Rectal smooth muscle tissue (tissue), 1 donor: ENCODE results near the gene GMIP.
A peak's percentile ranks its signal among the peaks of the same experiment; 100 is the strongest.
"Not testable (repeated sequence)": the region's sequence is repeated elsewhere in the genome, so short reads cannot be mapped to it uniquely, and the experiment has no call there.

Source experiments
- H3K27ac ChIP-seq: one replicate; pipeline ENCODE4 v1.7.0; 2013; ENCODE audit warnings: low read depth, low read length, inconsistent platforms
- H3K27me3 ChIP-seq: one replicate; pipeline ENCODE4 v1.7.0; 2013; ENCODE audit warnings: low read length; ENCODE audit not compliant: control insufficient read depth, insufficient read depth
- H3K36me3 ChIP-seq: one replicate; pipeline ENCODE4 v1.7.0; 2013; ENCODE audit warnings: low read length; ENCODE audit not compliant: control insufficient read depth, insufficient read depth
- H3K4me1 ChIP-seq: one replicate; pipeline ENCODE4 v1.7.0; 2013; ENCODE audit warnings: low read length; ENCODE audit not compliant: control insufficient read depth, insufficient read depth
- H3K4me3 ChIP-seq: one replicate; pipeline ENCODE4 v1.7.0; 2013; ENCODE audit warnings: low read length
- H3K9ac ChIP-seq: one replicate; pipeline ENCODE4 v1.7.0; 2013; ENCODE audit warnings: low read length

GMIP gene

DNA sequence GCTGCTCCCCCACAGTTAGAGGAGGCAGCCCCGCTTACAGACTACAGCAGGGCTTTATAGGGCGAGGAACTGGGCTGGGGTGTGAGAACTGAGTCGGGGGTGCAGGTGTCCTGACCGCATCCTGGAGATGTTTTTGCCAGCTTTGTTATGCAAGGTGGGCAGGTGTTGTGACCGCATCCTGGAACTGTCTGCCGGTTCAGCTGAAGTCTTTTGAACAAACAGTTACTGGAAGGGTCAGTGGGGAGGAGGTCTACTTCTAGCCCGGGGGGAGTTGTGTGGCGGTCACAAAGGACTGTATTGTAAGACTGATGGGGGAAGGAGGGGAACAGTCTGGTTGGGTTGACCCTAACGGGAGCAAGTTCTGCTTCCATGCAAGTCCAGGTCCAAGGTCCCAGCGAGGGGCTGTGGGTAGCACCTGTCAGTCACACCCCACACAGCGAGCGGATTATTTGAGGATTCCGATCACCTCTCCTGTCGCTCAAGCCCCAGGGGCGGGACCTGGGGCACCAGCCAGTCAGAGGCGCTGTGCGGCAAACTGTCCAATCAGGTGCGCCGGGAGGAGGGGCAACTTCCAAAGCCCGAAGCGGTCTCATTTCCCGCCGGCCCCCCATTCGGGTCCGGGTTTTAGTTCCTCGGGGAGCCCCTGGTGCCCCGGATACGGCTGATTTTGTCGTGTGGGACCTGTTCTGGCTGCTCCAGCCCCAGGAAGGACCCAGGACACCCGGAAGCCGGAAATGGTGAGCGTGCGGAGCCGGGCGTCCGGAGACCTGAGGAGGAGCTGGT is 25.0 kb upstream of the GMIP start, which contains the start of gene ZNF101:
TSS of gene ZNF101 (plus strand) at position 610 of the 783 bp plus-strand sequence. CDS start at position 735, 125 bp downstream.
- Histone ChIP-seq H3K36me3 (no peaks in the 10 kb centered on the region), H3K9ac (peak within 1 kb of the TSS; percentile 89), H3K4me1 (no peaks in the 10 kb centered on the region), H3K27ac (peak within 1 kb of the TSS; percentile 81), H3K4me3 (peak within 1 kb of the TSS; percentile 83), H3K27me3 (no peaks in the 10 kb centered on the region)

GRCh38 chr19:19665420-19665948 is 22.0 kb upstream of the GMIP start:
- H3K27ac ChIP-seq, H3K4me3 ChIP-seq, H3K36me3 ChIP-seq, H3K4me1 ChIP-seq, H3K27me3 ChIP-seq, H3K9ac ChIP-seq: not testable (repeated sequence)

- Histone ChIP-seq H3K4me1 (no peaks in the 10 kb centered on the region), H3K4me3 (peak within 1 kb of the TSS; percentile 78), H3K9ac (peak within 1 kb of the TSS; percentile 34), H3K27me3 (no peaks in the 10 kb centered on the region), H3K27ac (peak within 1 kb of the TSS; percentile 97), H3K36me3 (peaks cover 11% of the 10 kb centered on the region)
These were observed 20.0 kb upstream of the GMIP start, which contains the start of gene ATP13A1 for GRCh38 chr19:19663256-19664120. Gene ATP13A1 (minus strand): TSS chr19:19663676. CDS start chr19:19663666, 10 bp downstream.

GRCh38 chr19:19662871-19663255 is 19.4 kb upstream of the GMIP start:
- peak overlapping the region; percentile 78 for H3K4me3 ChIP-seq
- H3K36me3 ChIP-seq, result peaks cover 16% of the 10 kb centered on the region
- no peaks in the 10 kb centered on the region for H3K4me1 ChIP-seq
- no peaks in the 10 kb centered on the region for H3K27me3 ChIP-seq
- peak overlapping the region; percentile 97 for H3K27ac ChIP-seq
- peak overlapping the region; percentile 34 for H3K9ac ChIP-seq

- Histone ChIP-seq H3K27me3 (no peaks in the 10 kb centered on the region), H3K27ac (no peak overlapping the region), H3K4me1 (no peaks in the 10 kb centered on the region), H3K4me3 (peak overlapping the region; percentile 78), H3K36me3 (peaks cover 20% of the 10 kb centered on the region), H3K9ac (no peak overlapping the region)
These were observed 18.9 kb upstream of the GMIP start for GRCh38 chr19:19662344-19662743.

DNA sequence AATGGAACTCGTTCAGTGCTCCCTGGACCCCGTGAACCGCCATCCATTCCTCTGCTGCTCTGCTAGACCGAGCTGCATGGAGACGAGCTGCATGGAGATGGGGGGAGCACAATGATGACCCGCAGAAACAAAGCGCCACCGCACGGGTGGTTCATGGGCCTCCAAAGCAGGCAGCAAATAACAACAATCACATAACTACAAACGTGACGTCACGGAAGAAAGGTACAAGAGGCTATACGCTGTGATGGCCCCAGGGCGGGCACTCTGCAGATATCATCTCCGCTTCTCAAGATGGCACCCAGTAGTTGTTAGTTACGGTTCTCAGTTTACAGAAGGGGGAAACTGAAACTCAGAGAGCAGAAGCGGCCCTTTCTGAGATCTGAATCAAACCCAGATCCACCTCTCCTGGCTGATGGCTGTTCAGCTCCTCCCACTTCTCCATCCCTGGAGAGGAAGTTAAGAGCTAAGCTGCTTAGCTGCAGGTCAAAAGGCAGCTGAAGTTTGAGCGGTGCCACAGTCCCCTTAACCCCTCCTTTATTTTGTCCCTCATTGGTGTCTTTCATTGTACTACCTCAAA is 18.3 kb upstream of the GMIP start:
- peak overlapping the region; percentile 78 for H3K4me3 ChIP-seq
- H3K9ac ChIP-seq, result no peak overlapping the region
- H3K27me3 ChIP-seq, result no peaks in the 10 kb centered on the region
- peaks cover 24% of the 10 kb centered on the region for H3K36me3 ChIP-seq
- no peak overlapping the region for H3K27ac ChIP-seq
- no peaks in the 10 kb centered on the region for H3K4me1 ChIP-seq

DNA sequence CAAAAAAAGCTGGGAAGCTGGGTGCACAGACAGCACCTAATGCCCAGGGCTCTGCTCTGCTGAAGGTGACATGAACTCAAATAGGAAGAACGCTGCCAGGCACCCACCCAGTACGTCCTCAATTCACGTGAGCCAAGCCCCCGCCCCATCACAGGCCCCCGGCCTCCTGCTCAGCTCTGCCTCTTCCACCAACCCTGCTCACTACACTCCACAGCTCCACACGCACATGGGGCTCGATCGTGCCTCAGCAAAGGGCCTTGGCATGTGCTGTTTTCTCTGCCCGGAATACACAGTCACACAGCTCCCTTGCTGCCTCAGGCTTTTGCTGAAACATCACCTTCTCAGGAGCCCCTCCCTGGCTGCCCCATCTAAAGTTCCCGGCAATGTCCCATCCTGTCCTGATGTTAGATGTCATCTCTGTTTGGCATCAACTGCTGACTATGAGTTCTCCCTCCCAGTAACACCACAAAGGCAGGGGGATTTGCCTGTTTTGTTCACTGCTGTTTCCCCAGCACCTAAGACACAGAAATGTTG is 17.8 kb upstream of the GMIP start:
- Histone ChIP-seq H3K4me3 (no peak overlapping the region), H3K27ac (no peak overlapping the region), H3K36me3 (peaks cover 30% of the 10 kb centered on the region), H3K27me3 (no peaks in the 10 kb centered on the region), H3K4me1 (no peaks in the 10 kb centered on the region), H3K9ac (no peak overlapping the region)

DNA sequence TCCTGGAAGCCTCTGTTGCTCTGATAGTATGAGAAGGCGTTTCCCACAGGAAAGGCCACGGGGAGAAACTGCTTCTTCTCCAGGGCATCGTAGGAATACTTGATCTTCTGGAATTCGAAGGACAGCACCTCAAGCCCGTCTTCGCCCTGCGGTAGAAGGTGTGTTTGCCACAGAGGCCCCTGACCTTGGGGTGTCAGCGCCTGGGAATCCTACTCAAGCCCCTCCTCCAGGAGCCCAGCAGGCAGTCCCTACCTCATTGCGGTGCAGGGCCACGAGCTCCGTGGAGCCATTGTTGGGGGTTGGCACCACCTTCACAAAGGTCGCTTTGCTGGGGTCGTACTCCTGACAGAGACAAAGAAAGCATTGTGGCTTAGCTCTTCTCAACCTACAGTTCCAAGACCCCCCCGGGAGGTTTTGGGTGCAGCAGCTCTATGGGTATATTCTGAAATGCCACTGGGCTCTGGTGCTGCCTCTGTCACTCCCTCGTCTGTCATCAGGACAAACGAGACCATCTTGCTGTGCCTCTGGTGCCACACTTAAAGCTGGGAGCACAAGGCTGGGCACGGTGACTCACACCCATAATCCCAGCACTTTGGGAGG is 16.3 kb upstream of the GMIP start:
- no peak overlapping the region for H3K4me3 ChIP-seq

DNA sequence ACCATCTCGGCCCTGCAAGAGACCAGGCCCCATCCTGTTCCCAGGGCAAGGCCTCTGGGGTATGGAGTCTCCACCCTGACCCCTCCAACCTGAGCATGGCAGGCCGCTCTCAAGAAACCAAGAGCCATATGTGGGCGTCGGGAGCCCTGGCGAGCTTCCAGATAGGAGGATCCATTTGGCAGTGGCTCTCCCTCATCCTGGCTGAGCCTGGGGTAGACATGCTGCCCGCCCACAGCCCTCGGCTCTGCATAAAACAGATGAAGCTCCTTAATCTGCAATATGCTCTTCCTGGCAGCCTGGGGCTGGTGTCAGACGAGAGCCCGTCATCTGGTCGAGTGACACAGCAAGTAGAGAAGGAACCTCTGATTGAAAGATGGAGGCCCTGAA is 13.9 kb upstream of the GMIP start:
- Histone ChIP-seq H3K36me3 (peaks cover 63% of the 10 kb centered on the region), H3K27ac (no peak overlapping the region), H3K27me3 (no peaks in the 10 kb centered on the region), H3K4me3 (no peak overlapping the region), H3K9ac (no peak overlapping the region), H3K4me1 (no peaks in the 10 kb centered on the region)

More for the DNA sequence above, 16.3 kb upstream of the GMIP start:
- Histone ChIP-seq H3K36me3 (peaks cover 44% of the 10 kb centered on the region), H3K9ac (no peak overlapping the region), H3K4me1 (no peaks in the 10 kb centered on the region), H3K27ac (no peak overlapping the region), H3K27me3 (no peaks in the 10 kb centered on the region)

DNA sequence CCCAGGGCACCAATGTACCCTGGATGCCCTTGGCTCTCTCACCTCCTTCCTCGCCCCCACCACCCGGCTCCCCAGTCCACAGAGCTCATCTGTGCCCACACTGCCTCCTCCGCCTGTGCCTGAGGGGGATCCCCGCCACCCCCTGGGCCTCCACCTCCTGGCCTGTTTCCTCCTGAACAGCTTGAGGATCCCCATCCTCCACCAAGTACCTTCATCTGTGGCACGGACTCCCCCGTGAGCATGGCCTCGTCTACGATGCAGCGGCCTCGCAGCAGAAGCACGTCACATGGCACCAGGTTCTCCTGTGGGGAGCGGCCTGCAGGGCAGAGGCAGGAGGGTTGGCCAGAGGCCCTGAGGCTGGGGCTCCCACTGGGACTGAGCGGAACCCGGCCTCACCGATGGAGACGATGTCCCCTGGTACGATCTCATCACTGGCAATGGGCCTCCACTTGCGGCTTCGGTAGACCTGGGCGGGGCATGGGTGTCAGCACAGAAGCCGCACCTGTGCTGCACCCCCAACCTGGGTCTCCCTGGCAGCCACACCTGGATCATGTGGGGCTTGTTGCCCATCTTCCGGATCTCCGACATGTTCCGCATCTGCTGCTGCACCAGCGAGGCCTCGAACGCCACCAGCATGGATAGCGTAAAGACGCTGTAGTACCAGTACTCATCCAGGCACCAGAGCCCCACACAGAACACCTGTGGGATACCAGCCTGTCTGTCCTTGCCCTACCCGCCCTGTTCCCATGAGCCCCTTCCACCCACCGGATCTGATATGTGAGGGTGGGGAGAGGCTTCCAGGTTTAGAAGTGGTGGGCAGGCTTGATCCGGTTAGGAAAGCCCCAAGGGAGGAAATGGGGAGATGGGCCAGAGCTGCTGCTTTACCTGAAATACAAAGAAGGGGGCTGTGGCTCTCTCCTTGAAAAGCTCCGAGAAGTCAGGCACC is 13.3 kb upstream of the GMIP start:
- Histone ChIP-seq H3K27ac (no peak overlapping the region), H3K4me1 (no peaks in the 10 kb centered on the region), H3K9ac (no peak overlapping the region), H3K27me3 (no peaks in the 10 kb centered on the region), H3K4me3 (no peak overlapping the region), H3K36me3 (peaks cover 70% of the 10 kb centered on the region)
